NCI-H524 (cell line): ENCODE data around the gene FAM107B.
"Not testable (repeated sequence)": the region's sequence is repeated elsewhere in the genome, so short reads cannot be mapped to it uniquely, and the experiment has no call there.

ENCODE experiments used
- DNase-seq, 2 experiments: peaks; one replicate each; lab custom pipeline; 2025; lab: John Stamatoyannopoulos, UW

Gene FAM107B

DNA sequence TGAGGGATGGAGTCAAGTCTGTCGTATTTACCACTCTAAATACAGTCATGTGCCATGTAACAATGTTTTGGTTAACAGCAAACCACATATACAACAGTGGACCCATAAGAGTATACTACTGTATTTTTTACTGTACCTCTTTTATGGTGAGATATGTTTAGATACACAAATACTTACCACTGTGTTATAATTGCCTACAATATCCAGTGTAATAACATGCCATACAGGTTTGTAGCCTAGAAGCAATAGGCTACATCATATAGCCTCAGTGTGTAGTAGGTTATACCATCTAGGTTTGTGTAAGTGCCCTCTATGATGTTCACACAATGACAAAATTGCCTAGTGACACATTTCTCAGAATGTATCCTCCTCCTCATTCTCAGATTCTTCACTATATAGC, 110.4 kb downstream of the FAM107B start:
- DNase-seq: no peak

DNA sequence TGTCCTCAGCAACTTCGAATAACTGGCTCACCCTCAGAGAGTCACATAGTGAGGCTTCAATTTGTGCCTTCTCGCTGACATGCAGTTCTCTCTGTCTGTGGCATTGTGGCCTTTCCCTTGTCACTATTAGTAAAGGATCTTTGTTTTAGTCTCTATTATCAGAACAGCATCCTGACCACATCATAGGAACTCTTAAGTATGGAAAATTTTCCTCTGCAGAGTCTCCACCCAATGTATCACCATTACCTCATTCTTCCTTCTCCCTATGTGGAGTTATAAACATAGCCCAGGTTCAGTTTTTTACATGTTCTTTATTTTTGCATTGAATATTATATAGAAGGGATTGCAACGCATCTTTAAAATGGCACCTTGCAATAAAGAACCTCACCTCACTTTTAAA, 112.9 kb downstream of the FAM107B start:
- DNase-seq: no peak

- no peak for DNase-seq
These were observed 113.9 kb downstream of the FAM107B start for GRCh38 chr10:14660831-14661230.

DNA sequence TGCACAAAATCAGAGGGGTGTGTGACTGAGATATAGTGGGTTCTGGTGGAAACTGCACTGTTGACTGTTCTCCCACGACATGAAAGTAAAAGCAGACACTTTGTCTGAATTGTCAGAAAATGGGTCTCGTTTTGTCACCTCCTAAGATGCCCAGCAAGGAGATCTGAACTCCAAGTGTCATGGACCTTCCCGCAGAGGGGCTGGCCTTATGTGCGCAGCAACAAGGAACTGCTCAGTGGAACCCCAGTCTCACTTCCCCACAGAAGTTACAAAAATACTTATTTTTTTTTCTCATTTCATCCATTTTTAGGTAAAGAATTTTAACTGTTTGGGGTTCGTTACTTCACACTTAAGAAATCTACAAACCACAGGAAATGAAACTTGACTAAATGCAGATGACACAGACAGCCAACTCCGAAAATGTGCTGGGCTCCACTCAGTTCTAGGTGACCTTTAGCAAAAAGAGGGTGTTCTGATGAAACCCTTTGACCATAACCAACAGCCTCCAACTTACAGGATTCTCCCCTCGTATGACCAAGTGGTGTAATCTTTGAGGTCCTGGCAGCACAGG, 115.0 kb downstream of the FAM107B start:
- DNase-seq: no peak

DNA sequence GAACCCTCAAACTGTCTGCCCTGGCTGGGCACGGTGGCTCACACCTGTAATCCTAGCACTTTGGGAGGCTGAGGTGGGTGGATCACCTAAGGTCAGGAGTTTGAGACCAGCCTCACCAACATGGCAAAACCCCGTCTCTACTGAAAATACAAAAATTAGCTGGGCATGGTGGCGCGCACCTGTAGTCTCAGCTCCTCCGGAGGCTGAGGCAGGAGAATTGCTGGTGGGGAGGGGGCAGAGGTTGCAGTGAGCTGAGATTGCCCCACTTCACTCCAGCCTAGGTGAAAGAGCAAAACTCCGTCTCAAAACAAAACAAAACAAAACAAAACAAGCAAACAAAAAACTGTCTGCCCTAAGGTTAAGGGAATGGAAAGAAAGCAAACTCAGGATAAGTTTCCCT, 115.6 kb downstream of the FAM107B start:
- DNase-seq: not testable (repeated sequence)

GRCh38 chr10:14658331-14659127, 116.2 kb downstream of the FAM107B start:
- no peak for DNase-seq

DNA sequence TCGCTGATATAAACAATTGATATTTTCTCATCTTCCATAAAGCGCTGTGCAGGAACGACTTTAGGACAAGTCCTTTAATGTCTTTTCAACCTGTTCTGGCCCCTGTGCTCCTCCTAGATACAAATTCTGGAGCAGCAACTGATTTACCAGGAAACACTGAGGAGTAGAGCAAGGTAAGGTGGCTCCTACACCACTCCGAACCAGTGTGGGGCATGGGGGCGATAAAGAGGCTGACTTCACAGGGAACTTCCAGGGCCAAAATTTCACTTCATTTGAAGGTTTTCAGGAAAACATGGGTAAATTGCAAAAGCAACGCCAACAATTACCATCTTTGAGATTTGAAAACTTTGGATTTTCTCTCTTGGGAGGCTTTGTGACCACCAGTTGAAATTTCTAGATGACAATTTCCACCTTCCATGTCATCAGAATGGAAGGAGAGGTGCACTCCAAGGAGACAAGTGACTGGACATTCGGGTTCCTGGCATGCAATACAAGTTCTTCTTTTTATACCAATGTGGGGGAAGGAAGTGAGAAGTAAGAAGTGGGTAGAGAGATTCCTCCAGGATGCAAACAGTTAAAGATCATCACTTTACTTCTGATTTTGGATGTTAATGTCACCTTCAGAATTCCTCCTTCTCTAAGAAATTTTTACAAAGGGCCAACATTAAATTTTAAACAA, 118.5 kb downstream of the FAM107B start:
- no peak for DNase-seq

- DNase-seq: no peak
These were observed 119.8 kb downstream of the FAM107B start for GRCh38 chr10:14654821-14655382.

DNA sequence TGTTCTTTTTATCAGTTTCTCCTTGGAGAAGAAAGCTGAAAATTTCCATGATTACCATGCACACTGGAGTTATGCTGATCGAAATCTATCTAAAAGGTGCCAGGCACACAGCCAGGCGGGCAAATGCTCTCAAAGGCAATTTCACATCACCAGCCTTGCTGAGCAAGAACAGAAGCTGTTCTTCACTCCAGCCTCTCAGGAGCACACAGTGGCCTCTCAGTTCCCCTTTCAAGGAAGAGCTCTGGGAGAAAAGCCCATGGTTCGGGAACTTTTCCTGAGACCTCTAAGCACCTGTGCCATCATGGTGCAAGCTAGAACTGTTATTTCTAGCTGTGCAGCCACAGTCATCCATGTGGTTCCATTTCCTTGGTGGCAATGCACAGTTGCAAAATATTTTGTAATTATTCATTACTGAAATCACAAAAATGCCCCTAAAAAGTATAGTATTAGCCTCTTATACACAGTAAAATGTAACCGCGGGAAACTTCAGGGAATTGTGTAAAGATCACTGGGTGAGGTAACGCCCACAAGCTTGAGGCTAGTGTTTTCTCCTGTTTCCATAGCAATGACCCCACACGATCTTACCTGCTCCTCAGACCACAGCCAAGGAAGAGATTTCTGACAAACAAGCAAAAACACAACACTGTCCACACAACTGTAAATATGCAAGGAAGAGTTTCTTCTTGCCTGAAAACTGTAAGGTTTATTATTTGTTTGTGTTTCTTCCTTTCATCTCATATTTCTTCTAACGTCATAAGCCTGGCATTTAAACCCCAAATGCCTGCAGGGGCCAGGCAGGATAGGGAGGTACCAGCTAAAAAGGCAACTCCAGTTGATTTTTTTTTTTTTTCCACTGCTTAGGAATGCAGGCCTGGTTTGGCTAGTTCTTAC, 121.2 kb downstream of the FAM107B start:
- DNase-seq: no peak

DNA sequence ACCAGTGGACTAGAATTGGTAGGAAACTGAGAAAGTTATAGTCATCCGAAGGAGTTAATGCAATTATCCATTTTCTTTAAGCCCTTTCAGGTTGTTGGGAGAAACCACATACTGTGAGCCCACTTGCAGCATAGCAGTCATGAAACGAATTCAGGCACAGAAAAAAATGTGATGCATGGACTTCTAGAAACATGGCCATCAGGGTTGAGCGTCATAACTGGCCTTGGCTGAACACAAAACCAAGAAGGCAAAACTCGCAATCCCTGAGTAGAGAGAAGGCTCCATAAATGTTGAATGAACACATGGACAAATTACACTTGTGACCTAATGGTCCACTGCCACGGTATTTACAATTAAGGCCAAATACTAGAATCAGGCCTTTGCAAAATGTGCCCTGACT, 121.9 kb downstream of the FAM107B start:
- no peak for DNase-seq

DNA sequence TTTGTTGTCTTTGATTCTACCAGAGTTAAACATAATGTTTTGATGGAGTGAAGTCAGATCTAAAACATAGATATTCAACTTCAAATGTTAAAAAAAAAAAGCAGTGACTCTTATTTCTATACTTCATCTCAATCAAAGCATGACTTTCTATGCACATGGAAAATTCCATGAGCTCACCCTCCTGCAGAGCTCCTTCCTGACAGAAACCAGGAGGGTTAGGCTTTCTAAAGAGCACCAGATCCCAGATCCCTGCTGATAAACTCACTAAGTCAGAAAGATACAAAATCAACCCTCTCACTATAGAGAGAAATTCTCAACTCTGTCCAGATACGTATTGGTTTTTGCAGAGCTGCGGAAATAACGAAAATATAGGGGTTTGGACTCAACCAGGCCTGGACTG, 122.6 kb downstream of the FAM107B start:
- no peak for DNase-seq

DNA sequence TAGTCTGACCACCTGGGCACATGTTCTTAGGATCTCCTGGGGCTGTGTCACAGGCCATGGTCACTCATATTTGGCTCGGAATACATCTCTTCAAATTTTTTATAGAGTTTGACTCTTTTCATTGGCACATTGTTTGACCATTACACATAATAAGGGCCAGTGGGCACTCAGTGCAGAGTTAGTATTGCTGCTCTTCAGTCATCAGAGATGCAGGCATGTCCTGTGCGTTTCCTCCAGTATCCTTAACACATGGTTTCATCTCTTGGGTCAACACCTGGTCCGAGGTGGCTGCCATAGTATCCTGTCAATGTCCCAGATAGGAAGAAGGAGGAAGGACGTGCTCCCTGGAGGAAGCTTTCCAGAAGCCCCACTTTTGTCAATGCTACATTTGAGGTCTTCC, 125.0 kb downstream of the FAM107B start:
- DNase-seq: no peak

DNA sequence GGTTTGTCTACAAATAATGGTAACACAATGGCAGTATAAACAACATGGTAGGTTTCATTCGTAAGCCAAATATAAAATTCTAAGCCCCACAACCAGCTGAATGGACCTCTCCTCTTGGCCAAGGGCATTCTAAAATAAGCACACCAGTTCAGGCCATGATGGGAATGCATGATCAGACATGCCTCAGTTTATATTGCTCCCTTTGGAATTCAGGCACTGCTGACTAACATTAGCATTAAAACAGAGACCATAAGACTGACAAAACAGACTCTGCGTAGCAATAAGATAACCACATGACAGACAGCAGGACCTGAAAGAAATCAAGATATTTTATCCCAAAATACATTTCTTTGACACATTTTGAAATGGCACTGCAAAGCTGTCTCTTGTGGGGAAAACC, 125.8 kb downstream of the FAM107B start:
- DNase-seq: no peak

DNA sequence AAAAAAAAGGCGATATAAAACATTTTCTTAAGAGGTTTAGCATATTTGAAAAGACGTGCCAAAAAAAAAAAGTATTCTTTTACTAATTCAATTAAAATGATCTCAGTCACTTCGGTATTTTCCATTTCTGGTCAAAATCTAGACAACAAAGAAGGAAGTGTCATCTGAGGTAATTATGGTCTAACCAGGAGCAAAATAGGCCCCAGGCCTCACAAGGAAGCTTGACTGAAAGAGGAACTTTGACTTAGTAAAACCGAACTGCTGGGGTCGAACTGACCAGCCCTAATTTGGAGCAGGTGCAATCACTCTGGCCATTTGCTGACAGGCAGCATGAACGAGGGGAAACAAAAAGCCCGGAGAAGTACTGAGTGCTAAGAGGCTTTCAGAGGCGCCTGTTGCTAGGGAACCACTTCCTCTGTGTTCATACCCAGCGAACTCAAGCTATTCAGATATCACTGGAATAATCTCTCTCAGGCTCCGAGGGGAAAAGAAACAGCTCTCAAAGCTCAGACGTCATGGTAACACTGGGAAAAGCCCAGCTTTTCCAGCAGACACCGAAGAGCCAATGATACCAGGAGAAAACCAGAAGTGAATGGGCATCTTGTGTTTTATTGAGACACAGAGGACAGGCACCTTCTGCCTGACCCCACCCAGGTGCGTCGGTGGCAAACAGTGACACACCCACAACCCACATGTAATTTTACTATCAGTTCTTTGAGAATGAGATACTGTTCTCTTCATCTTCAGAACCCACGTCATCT, 126.5 kb downstream of the FAM107B start:
- DNase-seq: peak in 1 of 2 experiments; percentile 56

- no peak for DNase-seq
These were observed 129.3 kb downstream of the FAM107B start for GRCh38 chr10:14645239-14645960.

- no peak for DNase-seq
These were observed 135.1 kb downstream of the FAM107B start for GRCh38 chr10:14639637-14640036.

- DNase-seq: no peak
These were observed 139.5 kb downstream of the FAM107B start for GRCh38 chr10:14635043-14635710.

- not testable (repeated sequence) for DNase-seq
These were observed 140.1 kb downstream of the FAM107B start for GRCh38 chr10:14634572-14634971.

- DNase-seq: peak in 1 of 2 experiments; percentile 4
These were observed 148.8 kb downstream of the FAM107B start for GRCh38 chr10:14625765-14626525.
